HG02571 (cell line): ENCODE measurements around the gene CCDC61.

Source experiments
- ATAC-seq: cut with Tn5 transposase; IDR thresholded peaks from one replicate; pipeline ENCODE4 v1.9.1; 2021; ENCODE audit warnings: mild to moderate bottlenecking, moderate library complexity; ENCODE audit not compliant: unreplicated experiment

Gene CCDC61

GRCh38 chr19:46015687-46016425 is 20.6 kb downstream of the CCDC61 start:
- ATAC-seq, result no peak

- no peak for ATAC-seq
These were observed 21.3 kb downstream of the CCDC61 start for GRCh38 chr19:46016426-46017094.

GRCh38 chr19:46017095-46017429 is 21.8 kb downstream of the CCDC61 start:
- no peak for ATAC-seq

GRCh38 chr19:46017874-46018675 is 22.8 kb downstream of the CCDC61 start:
- ATAC-seq, result no peak

- ATAC-seq, result no peak
These were observed 23.5 kb downstream of the CCDC61 start for GRCh38 chr19:46018729-46019251.

GRCh38 chr19:46019270-46019669 is 24.0 kb downstream of the CCDC61 start:
- ATAC-seq, result no peak

- no peak for ATAC-seq
These were observed 25.5 kb downstream of the CCDC61 start for GRCh38 chr19:46020819-46021125.

- ATAC-seq, result no peak
These were observed 26.3 kb downstream of the CCDC61 start for GRCh38 chr19:46021531-46022041.

- no peak for ATAC-seq
These were observed 26.8 kb downstream of the CCDC61 start for GRCh38 chr19:46022061-46022430.

GRCh38 chr19:46022431-46023310 is 27.4 kb downstream of the CCDC61 start, which contains the start of gene PGLYRP1:
Gene PGLYRP1 (minus strand): TSS chr19:46023053. CDS start chr19:46023021, 32 bp downstream.
- no peak for ATAC-seq

- no peak for ATAC-seq
These were observed 28.1 kb downstream of the CCDC61 start for GRCh38 chr19:46023311-46023779.

GRCh38 chr19:46025835-46026234 is 30.6 kb downstream of the CCDC61 start:
- no peak for ATAC-seq

GRCh38 chr19:46030812-46031550 is 35.7 kb downstream of the CCDC61 start:
- ATAC-seq, result no peak

GRCh38 chr19:46031781-46032596 is 36.7 kb downstream of the CCDC61 start:
- no peak for ATAC-seq

- ATAC-seq, result no peak
These were observed 37.3 kb downstream of the CCDC61 start for GRCh38 chr19:46032597-46033025.

GRCh38 chr19:46033401-46033800 is 38.1 kb downstream of the CCDC61 start:
- ATAC-seq, result no peak

GRCh38 chr19:46035546-46035945 is 40.3 kb downstream of the CCDC61 start:
- no peak for ATAC-seq

- ATAC-seq, result no peak
These were observed 40.9 kb downstream of the CCDC61 start for GRCh38 chr19:46035986-46036743.
